Stimulated activated CD8-positive, alpha-beta memory T cell treated with anti-CD3 and anti-CD28 coated beads, Interleukin-15, amount 100 ng/mL, for 48 hours (primary cell): ENCODE data around the gene CDT1.

Experiments used
- DNase-seq, 2 donors: peaks; one replicate each; pipeline ENCODE4 v3.0.0-alpha.2; 2020; ENCODE audit warnings: low read depth in 2 of 2

CDT1 gene

GRCh38 chr16:88803264-88803987 lies at the start of gene CDT1:
TSS of gene CDT1 (plus strand) at chr16:88803789. CDS start at chr16:88803832, 43 bp downstream.
- peak; percentile 76 to 82 for DNase-seq

DNA sequence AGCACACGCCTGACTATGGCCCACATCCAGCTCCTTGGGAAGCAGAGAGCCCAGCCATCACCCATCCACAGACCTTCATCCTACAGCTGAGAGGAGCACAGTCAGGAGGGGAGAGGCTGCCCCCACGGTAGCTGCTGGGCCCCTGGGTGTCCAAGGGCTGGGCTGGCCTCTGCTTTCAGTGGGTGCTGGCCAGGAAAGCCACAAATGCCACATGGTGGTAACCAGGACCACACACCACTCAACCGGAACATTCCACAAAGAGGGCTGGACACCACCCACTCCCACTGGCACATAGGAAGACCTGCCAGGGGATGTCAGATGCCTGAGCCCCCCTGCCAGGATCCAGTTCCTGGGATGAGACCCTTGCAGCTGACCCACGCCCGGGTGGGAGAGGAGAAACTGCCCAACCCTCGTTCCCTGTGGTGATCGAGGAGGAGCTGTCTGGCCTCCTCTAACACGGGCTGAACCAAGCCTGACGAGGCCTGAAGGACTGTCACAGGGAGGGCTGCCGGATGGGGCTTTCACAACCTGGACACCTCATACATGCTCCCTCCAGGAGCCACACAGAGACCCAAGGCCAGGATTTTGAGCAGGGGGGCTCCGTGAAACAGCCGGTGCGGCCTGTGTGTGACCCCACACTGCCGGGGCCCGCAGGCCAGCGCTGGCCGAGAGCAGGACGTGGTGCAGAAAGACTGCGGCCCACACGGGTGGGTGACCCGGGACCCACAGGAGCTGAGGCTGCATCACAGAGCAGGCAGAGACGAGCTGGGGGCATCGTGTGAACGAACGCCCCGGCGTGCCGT lies 49.3 kb upstream of the CDT1 start:
- DNase-seq: no peak

DNA sequence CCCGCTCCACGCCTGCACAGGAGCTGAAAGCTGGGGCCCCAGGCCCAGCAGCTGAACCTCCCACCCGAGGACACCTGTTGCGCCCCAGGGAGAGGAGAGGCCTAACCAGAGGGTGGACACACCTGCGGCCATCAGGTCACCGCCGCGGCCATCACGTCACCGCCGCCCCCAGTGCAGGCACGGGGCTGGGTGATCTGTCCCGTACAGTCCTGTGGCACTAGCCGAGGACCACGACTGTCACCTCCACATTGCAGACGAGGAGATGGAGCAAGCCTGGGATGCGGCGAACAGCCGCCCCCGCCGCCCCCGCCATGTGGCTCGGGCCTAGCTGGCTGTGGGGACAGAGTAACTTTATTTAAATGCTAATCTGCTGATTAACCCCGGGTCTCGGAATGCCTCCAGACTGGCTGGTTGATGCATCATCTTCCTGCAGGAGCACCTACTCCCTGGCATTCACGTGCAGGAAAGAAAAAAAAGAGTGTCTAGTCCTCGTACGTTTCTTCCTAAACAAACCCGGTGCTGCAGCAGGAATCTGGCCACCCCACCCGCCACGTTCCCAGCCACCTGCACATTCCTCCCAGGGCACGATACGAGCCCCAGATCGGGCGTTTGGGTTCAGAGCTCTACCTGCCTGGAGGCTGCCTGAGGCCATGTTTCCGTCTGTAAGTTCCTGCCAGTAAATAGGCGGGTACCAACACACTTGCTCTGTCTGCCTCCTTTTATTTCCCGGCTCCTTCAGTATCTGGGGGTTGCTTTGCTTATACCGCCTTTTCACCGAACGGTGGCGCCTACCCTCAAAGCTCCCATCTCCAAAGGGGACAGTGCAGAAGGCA lies 48.5 kb upstream of the CDT1 start:
- no peak for DNase-seq

DNA sequence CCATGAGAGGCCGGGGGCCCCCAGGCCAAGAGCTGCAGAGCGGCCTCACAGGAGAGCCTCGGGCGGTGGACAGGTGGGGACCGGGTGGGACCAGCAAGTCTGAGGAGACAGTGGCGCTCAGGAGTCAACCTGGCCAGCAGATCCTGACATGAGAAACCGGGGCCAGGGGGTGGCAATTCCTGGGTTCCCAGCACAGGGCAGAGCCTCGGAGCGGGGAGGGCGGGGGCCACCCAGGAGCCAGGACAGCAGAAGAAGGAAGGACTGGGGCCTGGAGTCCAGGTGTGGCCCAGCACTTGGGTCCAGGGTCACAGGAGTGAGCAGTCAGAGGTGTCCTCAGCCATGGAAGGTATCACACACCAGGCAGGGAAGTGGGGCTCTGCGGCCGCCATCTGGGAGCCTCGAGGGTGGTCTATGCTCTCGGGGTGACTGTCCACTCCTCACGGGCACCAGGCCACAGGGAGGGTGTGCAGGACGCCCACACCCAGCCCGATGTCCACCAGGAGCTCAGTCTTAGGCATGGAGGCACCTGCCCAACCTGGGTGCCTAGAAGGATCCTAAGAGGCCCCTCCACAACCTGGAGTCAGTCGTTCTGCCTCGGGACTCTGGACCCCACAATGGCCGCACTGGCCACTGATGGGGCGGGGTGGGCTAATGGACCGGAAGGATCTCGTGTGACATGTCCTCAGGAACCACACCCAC lies 47.7 kb upstream of the CDT1 start:
- no peak for DNase-seq

DNA sequence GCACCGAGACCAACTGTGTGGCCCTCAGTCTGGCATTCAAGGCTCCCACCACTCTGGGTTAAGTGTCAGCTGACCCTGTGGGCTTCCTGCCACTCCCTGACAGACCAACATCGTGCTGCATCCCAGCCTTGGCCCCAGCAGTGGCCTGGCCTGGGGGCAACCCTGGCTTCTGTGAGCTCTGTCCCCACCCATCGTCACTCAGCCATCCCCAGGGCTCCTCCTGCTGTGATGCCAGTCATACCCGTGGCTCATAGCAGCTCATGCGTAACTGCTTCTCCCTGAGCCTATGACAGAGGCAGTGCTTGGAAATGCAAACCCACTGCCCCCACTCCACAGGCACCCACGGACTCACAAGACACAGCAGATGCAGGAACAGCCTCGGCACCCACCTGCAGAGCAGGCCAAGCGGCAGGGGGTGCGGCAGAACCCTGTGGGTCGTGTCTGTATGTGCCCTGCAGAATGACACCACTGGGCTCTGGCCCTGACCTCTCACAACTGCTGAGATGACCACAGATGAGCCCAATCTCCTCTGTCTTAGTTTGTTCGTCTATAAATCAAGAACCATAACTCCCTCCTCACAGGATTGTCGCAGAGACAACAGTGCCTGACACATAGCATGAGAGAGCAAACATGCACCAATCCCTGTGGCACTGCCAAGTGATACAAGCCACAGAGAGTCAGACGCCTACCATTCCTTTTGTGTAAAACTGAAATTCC lies 45.2 kb upstream of the CDT1 start:
- no peak for DNase-seq

DNA sequence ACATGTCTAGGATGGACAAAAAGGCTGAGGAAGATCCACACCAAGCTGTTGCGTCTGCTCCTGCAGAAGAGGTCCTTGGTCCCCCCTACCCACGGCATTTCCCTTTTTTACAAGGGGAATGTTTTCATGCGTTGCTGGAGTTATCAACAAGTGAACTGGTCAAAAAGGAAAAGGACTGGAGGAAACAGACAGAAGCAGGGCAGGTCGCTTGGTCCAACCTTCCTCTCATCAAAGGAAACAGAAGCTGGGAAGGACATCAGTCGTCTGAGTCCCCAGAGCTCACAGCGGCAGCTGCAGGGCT lies 44.7 kb upstream of the CDT1 start:
- DNase-seq: no peak

GRCh38 chr16:88759245-88759975 lies 44.2 kb upstream of the CDT1 start:
- DNase-seq: no peak

DNA sequence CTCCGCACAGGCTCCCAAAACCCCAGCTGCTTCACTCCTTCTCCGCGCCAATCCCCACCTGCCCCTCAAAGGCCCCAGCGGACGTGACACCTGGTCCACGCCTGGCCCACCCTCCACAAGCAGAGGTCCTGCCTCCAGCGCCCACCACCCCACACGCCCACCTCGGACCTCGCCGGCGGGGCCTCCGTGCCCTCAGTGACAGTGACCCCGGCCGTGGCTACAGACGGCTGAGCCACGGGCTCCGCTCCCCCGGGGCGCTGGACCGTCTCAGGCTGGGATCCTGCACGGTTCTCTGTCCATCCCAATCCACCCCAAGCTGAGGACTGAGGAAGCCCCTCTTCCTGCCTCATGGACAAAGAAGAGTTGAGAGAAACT lies 43.6 kb upstream of the CDT1 start:
- DNase-seq: no peak

- no peak for DNase-seq
These were observed 43.0 kb upstream of the CDT1 start for GRCh38 chr16:88760424-88761142.

- DNase-seq: no peak
These were observed 42.5 kb upstream of the CDT1 start for GRCh38 chr16:88761143-88761534.

DNA sequence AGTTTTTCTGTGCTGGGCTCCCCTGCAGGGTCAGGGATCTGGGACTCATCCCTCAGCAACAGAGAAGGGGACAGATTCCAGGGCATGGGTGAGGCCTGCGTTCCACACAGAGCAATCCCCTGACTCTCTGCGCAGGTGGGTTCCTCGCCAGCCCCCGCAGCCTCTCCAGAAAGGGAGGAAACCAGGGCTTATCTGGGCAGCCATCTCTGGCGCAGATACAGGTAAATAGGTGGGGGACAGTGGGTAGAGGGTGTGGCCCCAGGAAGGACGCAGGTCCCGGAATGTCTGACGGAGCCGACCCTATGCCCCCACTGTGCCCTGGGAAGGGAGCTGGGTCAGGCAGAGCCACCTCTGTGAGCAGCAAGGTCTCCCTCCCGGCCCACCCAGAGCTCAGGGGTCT lies 41.8 kb upstream of the CDT1 start:
- DNase-seq: no peak

GRCh38 chr16:88762258-88762870 lies 41.2 kb upstream of the CDT1 start:
- no peak for DNase-seq

DNA sequence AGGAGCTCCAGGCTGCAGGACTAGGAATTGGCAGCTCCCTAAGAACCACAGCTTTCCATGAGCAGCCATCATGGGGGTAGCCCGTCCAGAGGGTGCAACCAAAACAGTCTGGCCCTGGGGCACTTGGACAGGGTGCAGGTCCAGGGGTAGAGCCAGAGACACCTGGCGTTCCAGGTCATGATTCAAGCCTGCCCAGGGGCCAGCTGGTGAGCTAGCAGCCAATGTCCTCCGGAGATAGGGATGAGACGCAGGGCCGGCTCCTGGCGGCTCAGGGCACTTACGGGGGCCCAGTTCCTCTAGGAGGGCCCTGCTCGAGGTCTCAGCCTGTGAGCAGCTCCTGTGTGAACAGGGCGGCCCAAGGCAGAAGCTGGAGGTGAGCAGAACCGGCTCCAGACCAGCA lies 40.6 kb upstream of the CDT1 start:
- DNase-seq: no peak

- DNase-seq: no peak
These were observed 40.0 kb upstream of the CDT1 start for GRCh38 chr16:88763502-88764053.

DNA sequence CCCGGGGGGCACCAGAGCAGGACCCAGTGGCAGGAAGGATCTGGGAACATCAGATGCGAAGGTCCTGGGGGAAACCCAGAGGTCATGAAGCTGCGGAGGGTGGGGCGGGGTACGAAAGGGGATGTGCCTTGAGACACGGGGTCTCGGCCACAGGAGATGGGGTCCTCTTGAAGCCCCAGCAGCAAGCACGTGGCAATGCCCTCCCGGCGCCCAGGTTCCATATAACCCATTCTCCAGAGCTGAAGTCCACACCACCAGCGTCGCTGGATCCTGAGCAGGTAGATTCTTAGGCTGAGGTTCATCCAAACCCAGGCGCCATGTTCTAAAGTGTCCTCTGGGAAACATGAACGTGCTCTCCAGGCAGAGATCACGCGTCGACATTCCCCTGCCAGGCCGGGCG lies 39.5 kb upstream of the CDT1 start:
- DNase-seq: no peak

DNA sequence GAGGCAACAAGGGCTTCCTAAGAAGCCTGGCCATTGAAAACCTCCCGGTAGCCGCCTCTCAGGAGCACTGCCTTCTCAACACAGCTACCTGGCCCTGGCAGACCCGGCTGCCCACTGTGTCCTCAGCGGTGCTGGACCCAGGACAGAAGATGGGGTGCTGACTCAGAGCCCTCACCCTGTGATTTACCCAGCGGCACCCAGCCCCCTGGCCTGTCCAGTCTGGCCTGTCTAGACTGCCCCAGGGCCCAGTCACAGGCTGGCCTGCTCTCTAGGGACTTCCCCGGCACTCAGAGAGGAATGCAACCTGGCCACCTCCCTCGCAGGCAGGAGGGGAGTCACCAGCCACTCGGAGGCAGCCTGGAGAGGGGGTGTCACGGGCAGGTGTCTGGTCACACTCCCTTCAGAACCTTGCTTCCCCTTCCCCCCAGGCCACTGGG lies 38.7 kb upstream of the CDT1 start:
- DNase-seq: no peak

DNA sequence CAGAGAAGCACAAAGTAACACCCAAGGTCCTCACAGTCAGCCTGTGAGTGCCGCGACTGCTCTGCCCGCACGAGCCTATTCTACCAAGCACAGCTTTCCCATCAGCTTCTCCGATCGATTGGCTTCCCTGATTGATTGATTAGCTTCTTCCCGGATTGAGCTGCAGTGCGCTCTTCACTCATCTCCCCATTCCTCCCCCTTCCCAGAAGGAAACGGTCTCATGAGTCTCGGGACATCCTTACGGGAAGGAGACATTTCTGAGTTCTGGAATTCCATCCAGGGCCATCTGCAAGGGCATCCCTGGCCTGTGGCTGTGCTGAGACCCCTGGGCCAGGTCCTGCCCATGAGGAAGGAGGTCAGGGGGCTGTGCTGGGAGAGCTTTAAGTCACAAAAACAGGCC lies 36.6 kb upstream of the CDT1 start:
- no peak for DNase-seq

- no peak for DNase-seq
These were observed 36.0 kb upstream of the CDT1 start for GRCh38 chr16:88767546-88768070.
